HFF-Myc (cell line): ENCODE data around the gene SH3BGR.
"Not testable (repeated sequence)": the region's sequence is repeated elsewhere in the genome, so short reads cannot be mapped to it uniquely, and the experiment has no call there.

Experiments
- DNase-seq: peaks from one replicate; pipeline ENCODE4 v3.0.0-alpha.2; 2011; ENCODE audit warnings: low read depth; ENCODE audit errors: extremely low read depth
- H3K4me3 ChIP-seq: replicated peaks from 2 replicates; pipeline ENCODE4 v1.5.1; 2011; ENCODE audit warnings: low read depth, mild to moderate bottlenecking, control low read depth, low read length
- TF ChIP-seq, protein P1 (sequence below): IDR thresholded peaks from 2 replicates; pipeline ENCODE4 v1.5.1; 2012; ENCODE audit warnings: mild to moderate bottlenecking, low read depth, low read length, control low read depth; ENCODE audit errors: missing control alignments

SH3BGR gene

DNA sequence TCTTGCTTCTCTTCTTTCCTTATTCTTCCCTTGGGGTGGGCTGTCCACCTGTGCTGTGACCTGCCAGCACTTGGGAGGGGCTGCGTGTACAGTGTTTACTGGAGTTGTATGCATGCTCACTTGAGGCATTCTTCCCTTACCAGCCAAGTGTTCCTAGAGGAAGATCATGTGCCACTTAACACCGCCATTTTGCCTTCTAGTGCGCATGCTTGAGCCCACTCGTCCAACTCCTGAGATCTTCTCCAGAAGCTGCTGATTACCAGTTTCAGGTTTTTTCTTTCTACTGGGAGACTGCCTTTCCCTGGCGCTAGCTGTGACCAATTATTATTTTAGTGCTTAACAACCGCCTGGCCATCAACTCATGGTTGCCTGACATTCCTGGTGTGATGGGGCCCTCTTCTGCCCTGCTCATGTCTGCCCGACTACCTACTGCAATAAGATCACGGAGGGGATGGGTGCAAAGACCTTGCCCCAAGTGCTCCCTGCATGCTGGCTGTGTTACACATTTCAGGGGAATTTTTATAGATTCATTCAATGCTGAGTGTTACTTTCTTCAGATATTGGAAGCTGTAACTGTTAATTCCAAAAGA, 86.8 kb downstream of the SH3BGR start:
- DNase-seq, result no peak
- H3K4me3 ChIP-seq, result no peak overlapping the region
- TF ChIP-seq, protein P1, sequence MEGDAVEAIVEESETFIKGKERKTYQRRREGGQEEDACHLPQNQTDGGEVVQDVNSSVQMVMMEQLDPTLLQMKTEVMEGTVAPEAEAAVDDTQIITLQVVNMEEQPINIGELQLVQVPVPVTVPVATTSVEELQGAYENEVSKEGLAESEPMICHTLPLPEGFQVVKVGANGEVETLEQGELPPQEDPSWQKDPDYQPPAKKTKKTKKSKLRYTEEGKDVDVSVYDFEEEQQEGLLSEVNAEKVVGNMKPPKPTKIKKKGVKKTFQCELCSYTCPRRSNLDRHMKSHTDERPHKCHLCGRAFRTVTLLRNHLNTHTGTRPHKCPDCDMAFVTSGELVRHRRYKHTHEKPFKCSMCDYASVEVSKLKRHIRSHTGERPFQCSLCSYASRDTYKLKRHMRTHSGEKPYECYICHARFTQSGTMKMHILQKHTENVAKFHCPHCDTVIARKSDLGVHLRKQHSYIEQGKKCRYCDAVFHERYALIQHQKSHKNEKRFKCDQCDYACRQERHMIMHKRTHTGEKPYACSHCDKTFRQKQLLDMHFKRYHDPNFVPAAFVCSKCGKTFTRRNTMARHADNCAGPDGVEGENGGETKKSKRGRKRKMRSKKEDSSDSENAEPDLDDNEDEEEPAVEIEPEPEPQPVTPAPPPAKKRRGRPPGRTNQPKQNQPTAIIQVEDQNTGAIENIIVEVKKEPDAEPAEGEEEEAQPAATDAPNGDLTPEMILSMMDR, result no peak

DNA sequence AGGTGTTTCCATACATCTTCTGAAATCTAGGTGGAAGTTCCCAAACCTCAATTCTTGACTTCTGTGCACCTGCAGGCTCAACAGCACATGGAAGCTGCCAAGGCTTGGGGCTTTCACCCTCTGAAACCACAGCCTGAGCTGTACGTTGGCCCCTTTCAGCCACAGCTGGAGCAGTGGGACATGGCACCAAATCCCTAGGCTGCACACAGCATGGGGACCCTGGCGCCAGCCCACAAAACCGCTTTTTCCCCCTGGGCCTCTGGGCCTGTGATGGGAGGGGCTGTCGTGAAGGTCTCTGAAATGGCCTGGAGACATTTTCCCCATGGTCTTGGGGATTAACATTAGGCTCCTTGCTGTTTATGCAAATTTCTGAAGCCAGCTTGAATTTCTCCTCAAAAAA, 88.6 kb downstream of the SH3BGR start:
- not testable (repeated sequence) for H3K4me3 ChIP-seq, DNase-seq

DNA sequence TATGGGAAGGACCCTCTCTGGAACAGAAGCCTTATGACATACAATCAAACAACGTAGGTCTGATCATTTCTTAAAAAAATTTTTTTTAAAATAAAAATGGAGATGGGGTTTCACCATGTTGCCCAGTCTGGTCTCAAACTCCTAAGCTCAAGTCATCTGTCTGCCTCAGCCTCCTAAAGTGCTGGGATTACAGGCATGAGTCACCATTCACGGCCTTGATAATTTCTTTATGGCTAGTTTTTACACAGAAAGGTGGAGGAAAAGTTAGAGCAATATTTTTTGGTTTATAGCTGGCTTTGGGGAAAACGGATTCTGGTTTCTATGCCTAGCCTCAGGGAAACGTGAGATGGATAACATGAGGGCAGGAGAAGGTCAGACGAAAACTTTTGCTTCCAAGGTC, 91.0 kb downstream of the SH3BGR start:
- no peak overlapping the region for H3K4me3 ChIP-seq
- TF ChIP-seq, protein P1, result no peak
- DNase-seq, result no peak

DNA sequence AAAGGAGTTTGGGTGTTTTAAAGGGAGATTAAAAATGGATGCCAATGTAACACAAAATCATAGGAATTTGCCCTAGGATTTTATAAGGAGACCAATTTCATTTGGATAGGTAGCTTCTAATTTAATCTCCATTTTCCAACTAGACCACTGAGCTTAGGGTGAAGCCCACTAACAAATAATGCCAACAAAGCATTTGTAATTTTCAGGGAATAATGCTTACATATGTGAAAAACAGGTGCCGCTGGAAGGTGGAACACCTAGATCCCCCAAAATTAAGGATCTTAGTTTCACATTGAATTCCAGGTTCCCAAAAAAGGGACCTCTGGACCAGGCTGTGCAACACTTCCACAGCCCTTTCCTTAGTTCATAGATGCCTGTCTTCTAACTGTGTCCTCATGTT, 94.8 kb downstream of the SH3BGR start:
- no peak overlapping the region for H3K4me3 ChIP-seq
- no peak for DNase-seq
- TF ChIP-seq, protein P1, result no peak

DNA sequence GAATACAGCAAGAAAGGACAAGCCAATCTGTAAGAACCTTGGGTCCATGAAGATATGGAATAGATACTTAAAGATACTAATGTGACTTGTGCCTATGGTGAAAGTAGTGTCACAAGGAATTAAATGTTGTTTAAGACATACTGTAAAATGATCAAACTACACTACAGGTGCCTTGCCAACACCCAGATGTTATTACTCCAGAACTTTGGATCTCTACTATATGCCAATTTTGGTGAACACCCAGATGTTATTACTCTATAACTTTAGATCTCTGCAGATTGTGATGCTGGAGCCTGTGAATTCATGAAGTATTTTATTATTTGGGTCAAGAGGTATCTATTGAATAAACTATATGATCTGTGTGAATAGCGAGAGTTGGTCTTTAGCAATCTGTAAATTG, 101.1 kb downstream of the SH3BGR start:
- TF ChIP-seq, protein P1, result no peak
- no peak for DNase-seq
- H3K4me3 ChIP-seq, result no peak overlapping the region

DNA sequence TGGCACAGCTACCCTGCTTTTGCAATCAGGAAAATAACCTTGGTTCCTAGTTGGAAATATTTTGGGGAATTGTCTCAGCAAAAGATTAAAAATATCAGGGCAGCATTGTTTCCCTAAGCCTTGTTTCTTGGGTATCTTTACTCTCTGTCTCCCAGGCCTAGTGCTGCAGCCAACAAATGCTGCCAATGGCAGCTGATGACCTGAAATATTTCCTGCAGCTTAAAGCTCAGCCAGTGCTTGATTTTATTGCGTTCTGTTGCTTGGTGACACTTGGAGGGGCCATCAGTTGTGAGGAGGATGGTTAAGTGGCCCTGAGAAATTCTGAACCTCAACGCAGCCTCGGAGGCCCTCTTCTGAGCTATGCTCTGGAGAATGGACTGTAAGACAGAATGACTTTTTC, 101.6 kb downstream of the SH3BGR start:
- no peak overlapping the region for H3K4me3 ChIP-seq
- TF ChIP-seq, protein P1, result no peak
- DNase-seq, result no peak

DNA sequence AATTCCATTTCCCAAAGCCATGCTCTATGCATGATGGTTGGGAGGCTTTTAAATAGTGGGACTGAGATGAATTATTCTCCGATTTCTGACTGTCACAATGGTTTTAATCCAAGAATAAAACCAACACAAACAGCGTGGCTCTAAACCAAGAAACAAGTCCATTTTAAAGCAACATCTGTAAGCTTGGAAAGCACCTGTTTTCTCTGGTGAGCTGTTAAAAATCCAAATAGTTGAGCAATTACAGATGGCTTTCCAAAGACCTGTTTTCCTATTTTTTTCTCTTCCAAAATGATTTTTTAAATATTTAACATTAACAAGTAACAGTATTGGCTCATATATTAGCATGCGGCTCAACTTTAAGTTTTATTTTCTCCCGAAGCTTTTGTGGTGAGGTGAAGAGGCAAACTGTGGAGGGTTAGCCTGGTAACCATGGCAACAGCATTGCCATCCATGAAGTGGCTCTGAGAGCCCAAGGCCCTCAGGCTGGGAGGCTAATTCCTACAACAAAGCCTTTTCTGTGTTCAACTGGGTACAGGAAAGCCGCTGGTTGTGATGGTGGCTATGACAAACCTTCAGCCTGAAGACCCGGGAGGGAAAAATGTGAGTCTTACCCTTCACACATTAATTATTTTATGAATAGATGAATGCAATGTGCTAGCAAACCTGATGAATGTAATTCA, 104.3 kb downstream of the SH3BGR start:
- TF ChIP-seq, protein P1, result no peak
- no peak for DNase-seq
- no peak overlapping the region for H3K4me3 ChIP-seq
